PC-3 (cell line): ENCODE data around the gene GNA15.

ENCODE experiments used
- EZH2 ChIP-seq: fragments of 300-600 bp; sonication (generic); IDR thresholded peaks from one replicate; pipeline ENCODE4 v1.6.1; 2017; ENCODE audit warnings: antibody characterized with exemption, mild to moderate bottlenecking, low read length; ENCODE audit not compliant: unreplicated experiment
- EZH2phosphoT487 ChIP-seq: fragments of 300-600 bp; sonication (generic); IDR thresholded peaks from 2 replicates; pipeline ENCODE4 v1.6.1; 2018; ENCODE audit warnings: mild to moderate bottlenecking, antibody characterized with exemption, low read length, borderline replicate concordance
- TF ChIP-seq, protein P1 (sequence below): fragments of 300-600 bp; sonication (generic); conservative IDR thresholded peaks from 2 replicates; pipeline ENCODE4 v1.5.1; 2017; ENCODE audit warnings: antibody characterized with exemption, low read depth, mild to moderate bottlenecking, low read length

DNA sequence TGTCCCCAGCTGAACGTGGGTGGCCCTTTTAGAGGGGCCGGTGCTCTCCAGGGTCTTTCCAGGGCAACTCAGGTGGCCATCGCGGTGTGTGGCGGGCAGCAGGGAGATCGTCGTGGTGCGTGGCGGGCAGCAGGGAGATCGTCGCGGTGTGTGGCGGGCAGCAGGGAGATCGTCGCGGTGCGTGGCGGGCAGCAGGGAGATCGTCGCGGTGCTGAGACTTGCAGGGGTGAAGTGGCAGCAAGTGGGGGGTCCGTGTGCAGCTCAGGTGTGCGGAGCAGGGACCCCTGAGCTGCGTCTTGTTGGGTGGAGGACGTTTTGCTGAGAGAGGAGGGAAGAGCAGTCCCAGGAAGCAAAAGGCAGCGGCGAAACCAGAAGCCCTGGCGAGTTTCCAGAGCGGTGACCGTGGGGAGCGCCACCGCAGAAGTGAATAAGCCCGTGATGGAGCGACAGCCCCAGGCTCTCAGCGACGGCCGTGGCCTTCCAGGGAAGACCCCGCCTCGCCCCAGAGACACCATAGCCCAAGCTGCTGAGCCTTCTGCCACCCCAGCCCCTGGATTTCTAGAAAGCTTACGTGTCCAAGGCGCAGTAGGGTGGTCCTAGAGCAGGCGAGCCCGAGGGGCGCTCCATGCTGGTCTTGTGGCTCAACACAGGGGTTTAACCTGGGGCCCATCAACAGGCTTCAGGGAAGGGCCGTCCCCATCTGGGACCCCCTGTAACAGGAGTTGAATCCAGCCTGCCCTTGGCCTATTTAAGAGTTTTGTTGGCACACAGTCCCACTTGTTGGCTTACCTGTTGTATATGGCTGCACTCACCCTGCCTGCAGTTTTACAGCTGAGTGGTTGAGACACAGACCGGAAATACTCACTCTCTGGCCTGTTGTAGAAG lies 55.3 kb downstream of the GNA15 start:
- TF ChIP-seq, protein P1, sequence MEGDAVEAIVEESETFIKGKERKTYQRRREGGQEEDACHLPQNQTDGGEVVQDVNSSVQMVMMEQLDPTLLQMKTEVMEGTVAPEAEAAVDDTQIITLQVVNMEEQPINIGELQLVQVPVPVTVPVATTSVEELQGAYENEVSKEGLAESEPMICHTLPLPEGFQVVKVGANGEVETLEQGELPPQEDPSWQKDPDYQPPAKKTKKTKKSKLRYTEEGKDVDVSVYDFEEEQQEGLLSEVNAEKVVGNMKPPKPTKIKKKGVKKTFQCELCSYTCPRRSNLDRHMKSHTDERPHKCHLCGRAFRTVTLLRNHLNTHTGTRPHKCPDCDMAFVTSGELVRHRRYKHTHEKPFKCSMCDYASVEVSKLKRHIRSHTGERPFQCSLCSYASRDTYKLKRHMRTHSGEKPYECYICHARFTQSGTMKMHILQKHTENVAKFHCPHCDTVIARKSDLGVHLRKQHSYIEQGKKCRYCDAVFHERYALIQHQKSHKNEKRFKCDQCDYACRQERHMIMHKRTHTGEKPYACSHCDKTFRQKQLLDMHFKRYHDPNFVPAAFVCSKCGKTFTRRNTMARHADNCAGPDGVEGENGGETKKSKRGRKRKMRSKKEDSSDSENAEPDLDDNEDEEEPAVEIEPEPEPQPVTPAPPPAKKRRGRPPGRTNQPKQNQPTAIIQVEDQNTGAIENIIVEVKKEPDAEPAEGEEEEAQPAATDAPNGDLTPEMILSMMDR = no peak
- TF ChIP-seq EZH2 (no peak), EZH2phosphoT487 (no peak)
